IgD-negative memory B cell (primary cell): Measurements from ENCODE around the gene TENM3. TPM values are rescaled to one million over a fixed set of nuclear protein-coding genes. Genes with fewer than 3 reads are reported as not detected.

Experiments used
- H3K27ac Mint-ChIP-seq, 3 donors: one replicate each; pipeline ENCODE4 v1.8.0; 2020 to 2022; ENCODE audit warnings: mild to moderate bottlenecking in 3 of 3, mixed read lengths in 3 of 3, moderate library complexity in 1 of 3
- H3K27me3 Mint-ChIP-seq: one replicate; pipeline ENCODE4 v1.8.0; 2021; ENCODE audit warnings: mixed read lengths
- H3K36me3 Mint-ChIP-seq: one replicate; pipeline ENCODE4 v1.8.0; 2020; ENCODE audit warnings: mild to moderate bottlenecking, mixed read lengths
- H3K4me1 Mint-ChIP-seq, 3 donors: one replicate each; pipeline ENCODE4 v1.8.0; 2020 to 2022; ENCODE audit warnings: mixed read lengths in 3 of 3, mild to moderate bottlenecking in 1 of 3
- H3K4me3 Mint-ChIP-seq, 4 donors: one replicate each; pipeline ENCODE4 v1.8.0; 2020 to 2022; ENCODE audit warnings: mild to moderate bottlenecking in 4 of 4, mixed read lengths in 4 of 4, moderate library complexity in 3 of 4
- H3K9me3 Mint-ChIP-seq, 3 donors: one replicate each; pipeline ENCODE4 v1.8.0; 2020 to 2021; ENCODE audit warnings: mixed read lengths in 3 of 3, mild to moderate bottlenecking in 1 of 3
- polyA plus RNA-seq: library from polyadenylated mRNA; unstranded; fragments of 300-500 nt; fragmentation: Illumina TruSeq; gene quantifications from one replicate; pipeline ENCODE4 v1.2.3, GENCODE V29; 2021

The TENM3 gene
- polyA plus RNA-seq, 1 donor from 2014 or later, result not detected

- Mint-ChIP-seq H3K9me3 (no peaks in the 10 kb centered on the region), H3K4me3 (no peak overlapping the region), H3K27me3 (no peaks in the 10 kb centered on the region), H3K27ac (no peak overlapping the region), H3K36me3 (no peaks in the 10 kb centered on the region), H3K4me1 (no peaks in the 10 kb centered on the region)
Measured at GRCh38 chr4:182537031-182537795, 294.0 kb downstream of the TENM3 start.

- Mint-ChIP-seq H3K4me3 (no peak overlapping the region), H3K27me3 (no peaks in the 10 kb centered on the region), H3K4me1 (no peaks in the 10 kb centered on the region), H3K36me3 (no peaks in the 10 kb centered on the region), H3K9me3 (no peaks in the 10 kb centered on the region), H3K27ac (no peak overlapping the region)
Measured at GRCh38 chr4:182538031-182538430, 294.8 kb downstream of the TENM3 start.

GRCh38 chr4:182540496-182540895 lies 297.3 kb downstream of the TENM3 start:
- no peak overlapping the region for H3K27ac Mint-ChIP-seq
- no peaks in the 10 kb centered on the region for H3K9me3 Mint-ChIP-seq
- no peak overlapping the region for H3K4me3 Mint-ChIP-seq
- no peaks in the 10 kb centered on the region for H3K4me1 Mint-ChIP-seq
- H3K27me3 Mint-ChIP-seq, result no peaks in the 10 kb centered on the region
- no peaks in the 10 kb centered on the region for H3K36me3 Mint-ChIP-seq

GRCh38 chr4:182547435-182547834 lies 304.2 kb downstream of the TENM3 start:
- Mint-ChIP-seq H3K4me3 (no peak overlapping the region), H3K27me3 (peaks cover 3% of the 10 kb centered on the region), H3K36me3 (no peaks in the 10 kb centered on the region), H3K9me3 (peaks cover 0 to 2% (median 0%) of the 10 kb centered on the region in 3 donors), H3K4me1 (no peaks in the 10 kb centered on the region), H3K27ac (no peak overlapping the region)

- Mint-ChIP-seq H3K36me3 (no peaks in the 10 kb centered on the region), H3K9me3 (peaks cover 0 to 3% (median 0%) of the 10 kb centered on the region in 3 donors), H3K27me3 (peaks cover 3% of the 10 kb centered on the region), H3K4me3 (no peak overlapping the region), H3K27ac (no peak overlapping the region), H3K4me1 (no peaks in the 10 kb centered on the region)
Measured at GRCh38 chr4:182548156-182548555, 305.0 kb downstream of the TENM3 start.

GRCh38 chr4:182549356-182549755 lies 306.2 kb downstream of the TENM3 start:
- Mint-ChIP-seq H3K27me3 (peaks cover 3% of the 10 kb centered on the region), H3K9me3 (peaks cover 0 to 3% (median 0%) of the 10 kb centered on the region in 3 donors), H3K36me3 (no peaks in the 10 kb centered on the region), H3K4me1 (no peaks in the 10 kb centered on the region), H3K27ac (no peak overlapping the region), H3K4me3 (no peak overlapping the region)

- Mint-ChIP-seq H3K4me1 (no peaks in the 10 kb centered on the region), H3K27me3 (no peaks in the 10 kb centered on the region), H3K27ac (no peak overlapping the region), H3K4me3 (no peak overlapping the region), H3K9me3 (peaks cover 0 to 3% (median 0%) of the 10 kb centered on the region in 3 donors), H3K36me3 (no peaks in the 10 kb centered on the region)
Measured at GRCh38 chr4:182552948-182553347, 309.7 kb downstream of the TENM3 start.

- H3K4me3 Mint-ChIP-seq, result no peak overlapping the region
- peaks cover 0 to 3% (median 0%) of the 10 kb centered on the region in 3 donors for H3K9me3 Mint-ChIP-seq
- H3K36me3 Mint-ChIP-seq, result no peaks in the 10 kb centered on the region
- H3K4me1 Mint-ChIP-seq, result no peaks in the 10 kb centered on the region
- no peaks in the 10 kb centered on the region for H3K27me3 Mint-ChIP-seq
- H3K27ac Mint-ChIP-seq, result no peak overlapping the region
Measured at GRCh38 chr4:182553653-182554052, 310.5 kb downstream of the TENM3 start.

- Mint-ChIP-seq H3K27me3 (no peaks in the 10 kb centered on the region), H3K4me1 (no peaks in the 10 kb centered on the region), H3K4me3 (no peak overlapping the region), H3K27ac (no peak overlapping the region), H3K9me3 (peaks cover 0 to 3% (median 0%) of the 10 kb centered on the region in 3 donors), H3K36me3 (no peaks in the 10 kb centered on the region)
Measured at GRCh38 chr4:182554736-182555135, 311.5 kb downstream of the TENM3 start.

GRCh38 chr4:182555997-182556418 lies 312.8 kb downstream of the TENM3 start:
- no peaks in the 10 kb centered on the region for H3K4me1 Mint-ChIP-seq
- H3K36me3 Mint-ChIP-seq, result no peaks in the 10 kb centered on the region
- no peak overlapping the region for H3K4me3 Mint-ChIP-seq
- H3K27me3 Mint-ChIP-seq, result no peaks in the 10 kb centered on the region
- H3K9me3 Mint-ChIP-seq, result peaks cover 0 to 3% (median 0%) of the 10 kb centered on the region in 3 donors
- no peak overlapping the region for H3K27ac Mint-ChIP-seq

GRCh38 chr4:182556580-182556979 lies 313.4 kb downstream of the TENM3 start:
- Mint-ChIP-seq H3K9me3 (peaks cover 0 to 1% (median 0%) of the 10 kb centered on the region in 3 donors), H3K27ac (no peak overlapping the region)

GRCh38 chr4:182560358-182560757 lies 317.2 kb downstream of the TENM3 start:
- Mint-ChIP-seq H3K4me3 (no peak overlapping the region), H3K27me3 (peaks cover 4% of the 10 kb centered on the region), H3K9me3 (no peaks in the 10 kb centered on the region), H3K36me3 (no peaks in the 10 kb centered on the region), H3K27ac (no peak overlapping the region), H3K4me1 (no peaks in the 10 kb centered on the region)

More at GRCh38 chr4:182556580-182556979, 313.4 kb downstream of the TENM3 start:
- H3K4me1 Mint-ChIP-seq, result no peaks in the 10 kb centered on the region
- no peak overlapping the region for H3K4me3 Mint-ChIP-seq
- H3K27me3 Mint-ChIP-seq, result no peaks in the 10 kb centered on the region
- H3K36me3 Mint-ChIP-seq, result no peaks in the 10 kb centered on the region

GRCh38 chr4:182562350-182562749 lies 319.1 kb downstream of the TENM3 start:
- no peaks in the 10 kb centered on the region for H3K4me1 Mint-ChIP-seq

GRCh38 chr4:182564724-182565369 lies 321.6 kb downstream of the TENM3 start:
- Mint-ChIP-seq H3K9me3 (peaks cover 0 to 1% (median 0%) of the 10 kb centered on the region in 3 donors), H3K27me3 (peaks cover 4% of the 10 kb centered on the region), H3K36me3 (no peaks in the 10 kb centered on the region), H3K4me3 (no peak overlapping the region), H3K27ac (no peak overlapping the region), H3K4me1 (no peaks in the 10 kb centered on the region)

More at GRCh38 chr4:182562350-182562749, 319.1 kb downstream of the TENM3 start:
- Mint-ChIP-seq H3K4me3 (no peak overlapping the region), H3K27me3 (peaks cover 4% of the 10 kb centered on the region), H3K27ac (no peak overlapping the region), H3K36me3 (no peaks in the 10 kb centered on the region), H3K9me3 (no peaks in the 10 kb centered on the region)

- no peak overlapping the region for H3K27ac Mint-ChIP-seq
- no peak overlapping the region for H3K4me3 Mint-ChIP-seq
- H3K9me3 Mint-ChIP-seq, result peaks cover 0 to 1% (median 0%) of the 10 kb centered on the region in 3 donors
- no peaks in the 10 kb centered on the region for H3K4me1 Mint-ChIP-seq
- peaks cover 4% of the 10 kb centered on the region for H3K27me3 Mint-ChIP-seq
- no peaks in the 10 kb centered on the region for H3K36me3 Mint-ChIP-seq
Measured at GRCh38 chr4:182567119-182567518, 323.9 kb downstream of the TENM3 start.

- H3K27me3 Mint-ChIP-seq, result no peaks in the 10 kb centered on the region
- peaks cover 0 to 1% (median 0%) of the 10 kb centered on the region in 3 donors for H3K9me3 Mint-ChIP-seq
Measured at GRCh38 chr4:182569561-182569960, 326.4 kb downstream of the TENM3 start.

More at GRCh38 chr4:182569561-182569960, 326.4 kb downstream of the TENM3 start:
- H3K27ac Mint-ChIP-seq, result no peak overlapping the region
- no peaks in the 10 kb centered on the region for H3K4me1 Mint-ChIP-seq
- H3K4me3 Mint-ChIP-seq, result no peak overlapping the region
- H3K36me3 Mint-ChIP-seq, result no peaks in the 10 kb centered on the region
